Activated naive CD4-positive, alpha-beta T cell treated with anti-CD3 and anti-CD28 coated beads, Interleukin-2, amount 50 U/mL, for 24 hours (primary cell): ENCODE results near the gene ABCA7.

Source experiments
- H3K27ac Mint-ChIP-seq: one replicate; pipeline ENCODE4 v1.8.0; 2021; ENCODE audit warnings: mild to moderate bottlenecking, mixed read lengths
- H3K27me3 Mint-ChIP-seq: one replicate; pipeline ENCODE4 v1.8.0; 2021; ENCODE audit warnings: mixed read lengths
- H3K36me3 Mint-ChIP-seq: one replicate; pipeline ENCODE4 v1.8.0; 2021; ENCODE audit warnings: mixed read lengths
- H3K4me1 Mint-ChIP-seq: one replicate; pipeline ENCODE4 v1.8.0; 2021; ENCODE audit warnings: mixed read lengths
- H3K4me3 Mint-ChIP-seq: one replicate; pipeline ENCODE4 v1.8.0; 2021; ENCODE audit warnings: mild to moderate bottlenecking, mixed read lengths
- H3K9me3 Mint-ChIP-seq: one replicate; pipeline ENCODE4 v1.8.0; 2021; ENCODE audit warnings: mixed read lengths

The ABCA7 gene

DNA sequence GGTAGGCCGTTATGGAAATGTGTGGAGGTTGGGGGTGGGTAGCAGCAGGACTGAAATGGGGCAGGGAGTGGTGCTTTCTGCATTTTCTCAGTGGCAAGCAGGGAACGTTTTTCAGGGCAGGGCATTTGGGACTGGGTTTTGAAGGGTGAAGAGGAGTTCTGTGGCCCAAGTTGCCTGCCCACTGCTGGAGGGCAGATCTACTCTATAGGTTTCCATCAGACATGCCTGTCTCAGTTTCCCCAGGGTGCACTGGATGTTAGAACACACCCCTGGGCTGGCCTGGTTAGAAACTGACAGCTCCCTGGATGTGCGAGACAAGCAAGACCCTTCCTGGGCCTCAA lies 40.6 kb upstream of the ABCA7 start:
- Mint-ChIP-seq H3K27ac (peak overlapping the region; percentile 41), H3K4me1 (peaks cover 14% of the 10 kb centered on the region), H3K36me3 (no peaks in the 10 kb centered on the region), H3K27me3 (peaks cover 18% of the 10 kb centered on the region), H3K9me3 (no peaks in the 10 kb centered on the region), H3K4me3 (peak overlapping the region; percentile 47)

- H3K27ac Mint-ChIP-seq = no peak within 1 kb of the TSS
Observed at GRCh38 chr19:1000095-1000494, 39.8 kb upstream of the ABCA7 start, which contains the start of gene GRIN3B. Gene GRIN3B, plus strand, starts transcription at chr19:1000419. Its CDS starts 19 bp downstream, at chr19:1000438.

DNA sequence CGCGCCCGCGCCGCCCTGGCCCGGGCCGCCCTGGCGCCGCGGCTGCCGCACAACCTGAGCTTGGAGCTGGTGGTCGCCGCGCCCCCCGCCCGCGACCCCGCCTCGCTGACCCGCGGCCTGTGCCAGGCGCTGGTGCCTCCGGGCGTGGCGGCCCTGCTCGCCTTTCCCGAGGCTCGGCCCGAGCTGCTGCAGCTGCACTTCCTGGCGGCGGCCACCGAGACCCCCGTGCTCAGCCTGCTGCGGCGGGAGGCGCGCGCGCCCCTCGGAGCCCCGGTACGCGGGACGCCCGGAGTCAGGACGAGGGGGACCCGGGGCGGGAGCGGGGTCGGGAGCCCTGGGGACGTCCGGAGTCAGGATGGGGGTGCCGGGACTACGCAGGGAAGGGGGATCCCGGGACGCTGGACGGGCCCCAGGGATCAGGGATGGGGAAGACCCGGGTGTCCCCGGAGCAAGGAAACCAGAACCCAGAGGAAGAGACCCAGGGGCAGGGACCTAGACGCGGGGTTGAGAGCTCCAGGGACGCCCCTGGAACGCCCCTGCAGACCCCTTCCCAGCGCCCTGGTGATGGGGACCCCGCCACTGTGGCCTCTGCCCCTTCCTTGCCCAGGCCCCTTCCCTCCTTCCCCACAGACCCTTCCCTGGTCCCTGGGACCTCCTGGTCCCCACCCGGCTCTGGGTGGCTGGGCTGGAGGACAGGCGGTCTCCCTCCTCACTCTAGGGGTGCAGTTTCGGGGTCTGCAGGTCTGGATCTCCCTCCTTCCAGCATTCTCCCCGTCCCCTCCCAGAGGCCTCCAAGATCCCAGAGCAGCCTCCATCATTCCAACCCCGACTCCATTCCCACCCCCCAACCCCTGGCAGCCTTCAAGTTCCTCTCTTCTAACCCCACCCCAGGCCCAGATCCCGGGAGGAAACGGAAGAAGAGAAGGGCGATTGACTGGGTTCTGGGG lies 39.0 kb upstream of the ABCA7 start:
- Mint-ChIP-seq H3K4me1 (peaks cover 14% of the 10 kb centered on the region), H3K27ac (no peak overlapping the region), H3K36me3 (no peaks in the 10 kb centered on the region), H3K27me3 (peaks cover 18% of the 10 kb centered on the region), H3K9me3 (no peaks in the 10 kb centered on the region), H3K4me3 (peak overlapping the region; percentile 15)

More at GRCh38 chr19:1000095-1000494, 39.8 kb upstream of the ABCA7 start, which contains the start of gene GRIN3B:
- Mint-ChIP-seq H3K36me3 (no peaks in the 10 kb centered on the region), H3K27me3 (peaks cover 18% of the 10 kb centered on the region), H3K4me3 (peak within 1 kb of the TSS; percentile 47), H3K4me1 (peaks cover 14% of the 10 kb centered on the region), H3K9me3 (no peaks in the 10 kb centered on the region)

DNA sequence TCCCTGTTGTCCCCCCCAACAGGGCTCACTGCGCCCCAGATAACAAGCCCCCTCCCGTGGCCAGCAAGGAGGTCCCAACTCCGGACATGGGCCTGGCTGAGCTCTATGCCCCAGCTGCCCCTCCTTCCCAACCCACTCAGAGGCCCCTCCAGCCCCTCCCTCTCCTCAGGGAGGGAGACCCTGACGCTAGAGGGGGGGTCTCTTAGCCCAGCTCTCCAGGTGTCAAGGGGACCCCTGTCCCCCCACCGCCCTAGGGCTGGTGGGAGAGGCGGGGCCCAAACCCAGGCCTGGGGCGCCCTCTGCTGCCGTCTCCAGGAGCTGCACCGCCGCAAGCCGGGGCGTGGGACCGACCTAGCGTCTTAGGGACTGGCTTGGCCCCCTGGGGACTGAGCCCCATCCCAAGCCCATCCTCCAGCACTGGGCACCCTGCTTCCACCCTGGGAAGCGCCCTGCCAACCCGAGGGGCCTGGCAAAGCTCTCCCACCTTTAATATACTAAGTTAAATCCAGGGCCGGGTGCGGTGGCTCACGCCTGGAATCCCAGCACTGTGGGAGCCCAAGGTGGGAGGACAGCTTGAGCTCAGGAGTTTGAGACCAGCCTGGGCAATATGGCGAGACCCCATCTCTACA lies 38.3 kb upstream of the ABCA7 start:
- H3K27ac Mint-ChIP-seq = no peak overlapping the region
- H3K4me1 Mint-ChIP-seq = peaks cover 8% of the 10 kb centered on the region
- peaks cover 18% of the 10 kb centered on the region for H3K27me3 Mint-ChIP-seq
- no peaks in the 10 kb centered on the region for H3K36me3 Mint-ChIP-seq
- no peaks in the 10 kb centered on the region for H3K9me3 Mint-ChIP-seq
- no peak overlapping the region for H3K4me3 Mint-ChIP-seq

- H3K4me3 Mint-ChIP-seq = no peak overlapping the region
- peaks cover 18% of the 10 kb centered on the region for H3K27me3 Mint-ChIP-seq
- H3K4me1 Mint-ChIP-seq = peaks cover 4% of the 10 kb centered on the region
- H3K27ac Mint-ChIP-seq = peak overlapping the region; percentile 9
- H3K36me3 Mint-ChIP-seq = no peaks in the 10 kb centered on the region
- no peaks in the 10 kb centered on the region for H3K9me3 Mint-ChIP-seq
Observed at GRCh38 chr19:1002600-1002999, 37.3 kb upstream of the ABCA7 start.

- Mint-ChIP-seq H3K36me3 (no peaks in the 10 kb centered on the region), H3K4me3 (no peak overlapping the region), H3K27ac (no peak overlapping the region), H3K4me1 (no peaks in the 10 kb centered on the region), H3K27me3 (peaks cover 13% of the 10 kb centered on the region), H3K9me3 (no peaks in the 10 kb centered on the region)
Observed at GRCh38 chr19:1003283-1003682, 36.6 kb upstream of the ABCA7 start.

GRCh38 chr19:1004204-1004802 lies 35.6 kb upstream of the ABCA7 start:
- H3K4me3 Mint-ChIP-seq = no peak overlapping the region
- H3K27ac Mint-ChIP-seq = no peak overlapping the region
- no peaks in the 10 kb centered on the region for H3K9me3 Mint-ChIP-seq
- peaks cover 7% of the 10 kb centered on the region for H3K27me3 Mint-ChIP-seq
- H3K4me1 Mint-ChIP-seq = no peaks in the 10 kb centered on the region
- H3K36me3 Mint-ChIP-seq = no peaks in the 10 kb centered on the region

GRCh38 chr19:1004803-1005664 lies 34.9 kb upstream of the ABCA7 start:
- Mint-ChIP-seq H3K27ac (no peak overlapping the region), H3K9me3 (no peaks in the 10 kb centered on the region), H3K36me3 (no peaks in the 10 kb centered on the region), H3K4me3 (no peak overlapping the region), H3K4me1 (no peaks in the 10 kb centered on the region), H3K27me3 (peaks cover 5% of the 10 kb centered on the region)

- H3K27ac Mint-ChIP-seq = no peak overlapping the region
Observed at GRCh38 chr19:1006711-1007398, 33.1 kb upstream of the ABCA7 start.

DNA sequence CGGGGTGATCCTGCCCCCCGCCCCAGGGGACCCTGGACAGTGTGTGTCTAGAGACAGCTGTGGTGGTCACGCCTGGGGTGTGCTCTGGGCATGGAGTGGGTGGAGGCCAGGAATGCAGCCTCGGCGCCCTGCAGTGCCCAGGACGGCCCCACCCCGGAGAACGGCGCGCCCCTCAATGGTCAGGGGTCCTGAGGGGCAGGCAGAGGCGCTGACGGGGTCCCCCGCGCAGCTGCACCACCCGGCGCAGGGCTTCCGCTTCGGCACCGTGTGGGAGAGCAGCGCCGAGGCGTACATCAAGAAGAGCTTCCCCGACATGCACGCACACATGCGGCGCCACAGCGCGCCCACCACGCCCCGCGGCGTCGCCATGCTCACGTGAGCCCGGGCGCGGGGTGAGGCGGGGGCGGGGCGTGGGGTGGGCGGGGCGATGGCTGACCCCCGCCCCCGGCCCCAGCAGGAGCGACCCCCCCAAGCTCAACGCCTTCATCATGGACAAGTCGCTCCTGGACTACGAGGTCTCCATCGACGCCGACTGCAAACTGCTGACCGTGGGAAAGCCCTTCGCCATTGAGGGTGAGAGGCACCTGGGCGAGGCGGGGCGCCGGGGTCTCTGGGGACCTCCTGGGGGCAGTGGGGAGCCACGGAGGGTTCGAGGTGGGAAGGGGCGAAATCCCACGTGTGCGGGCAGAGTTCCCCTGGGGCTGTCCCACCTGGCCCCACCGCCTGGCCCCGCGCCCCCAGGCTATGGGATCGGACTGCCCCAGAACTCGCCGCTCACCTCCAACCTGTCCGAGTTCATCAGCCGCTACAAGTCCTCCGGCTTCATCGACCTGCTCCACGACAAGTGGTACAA lies 32.3 kb upstream of the ABCA7 start:
- Mint-ChIP-seq H3K9me3 (no peaks in the 10 kb centered on the region), H3K4me3 (no peak overlapping the region), H3K27me3 (peaks cover 1% of the 10 kb centered on the region), H3K4me1 (no peaks in the 10 kb centered on the region), H3K36me3 (no peaks in the 10 kb centered on the region), H3K27ac (no peak overlapping the region)

More at GRCh38 chr19:1006711-1007398, 33.1 kb upstream of the ABCA7 start:
- H3K36me3 Mint-ChIP-seq = no peaks in the 10 kb centered on the region
- no peaks in the 10 kb centered on the region for H3K9me3 Mint-ChIP-seq
- H3K4me3 Mint-ChIP-seq = no peak overlapping the region
- peaks cover 3% of the 10 kb centered on the region for H3K27me3 Mint-ChIP-seq
- H3K4me1 Mint-ChIP-seq = no peaks in the 10 kb centered on the region

DNA sequence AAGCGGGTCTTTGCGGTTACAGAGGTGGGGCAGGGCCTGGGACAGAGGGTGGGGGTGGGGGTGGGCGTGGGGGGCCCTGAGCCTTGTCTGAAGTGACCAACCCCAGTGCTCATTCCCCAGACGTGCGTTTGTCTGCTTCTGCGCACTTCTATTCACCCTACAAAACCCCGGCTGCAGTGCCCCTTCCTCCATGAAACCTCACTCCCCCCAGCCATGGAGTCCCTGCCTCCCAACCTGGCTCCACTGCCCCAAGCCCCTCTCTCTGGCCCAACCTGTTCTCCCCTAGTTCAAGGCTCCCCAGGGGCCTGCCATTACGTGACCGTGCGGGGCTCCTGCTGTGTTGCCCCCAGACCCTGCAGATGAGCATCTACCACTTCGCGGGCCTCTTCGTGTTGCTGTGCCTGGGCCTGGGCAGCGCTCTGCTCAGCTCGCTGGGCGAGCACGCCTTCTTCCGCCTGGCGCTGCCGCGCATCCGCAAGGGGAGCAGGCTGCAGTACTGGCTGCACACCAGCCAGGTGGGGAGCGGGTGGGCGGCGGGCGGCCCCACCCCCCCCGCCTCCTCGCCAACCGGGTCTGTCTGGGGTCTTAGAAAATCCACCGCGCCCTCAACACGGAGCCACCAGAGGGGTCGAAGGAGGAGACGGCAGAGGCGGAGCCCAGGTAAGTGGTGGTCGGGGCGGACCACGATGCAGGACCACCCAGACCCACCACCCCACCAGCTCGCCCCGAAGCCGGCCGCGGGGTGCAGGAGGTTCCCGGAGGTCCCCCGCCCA lies 31.5 kb upstream of the ABCA7 start:
- no peak overlapping the region for H3K27ac Mint-ChIP-seq
- H3K9me3 Mint-ChIP-seq = no peaks in the 10 kb centered on the region
- H3K4me3 Mint-ChIP-seq = no peak overlapping the region
- H3K4me1 Mint-ChIP-seq = no peaks in the 10 kb centered on the region
- no peaks in the 10 kb centered on the region for H3K36me3 Mint-ChIP-seq
- no peaks in the 10 kb centered on the region for H3K27me3 Mint-ChIP-seq

DNA sequence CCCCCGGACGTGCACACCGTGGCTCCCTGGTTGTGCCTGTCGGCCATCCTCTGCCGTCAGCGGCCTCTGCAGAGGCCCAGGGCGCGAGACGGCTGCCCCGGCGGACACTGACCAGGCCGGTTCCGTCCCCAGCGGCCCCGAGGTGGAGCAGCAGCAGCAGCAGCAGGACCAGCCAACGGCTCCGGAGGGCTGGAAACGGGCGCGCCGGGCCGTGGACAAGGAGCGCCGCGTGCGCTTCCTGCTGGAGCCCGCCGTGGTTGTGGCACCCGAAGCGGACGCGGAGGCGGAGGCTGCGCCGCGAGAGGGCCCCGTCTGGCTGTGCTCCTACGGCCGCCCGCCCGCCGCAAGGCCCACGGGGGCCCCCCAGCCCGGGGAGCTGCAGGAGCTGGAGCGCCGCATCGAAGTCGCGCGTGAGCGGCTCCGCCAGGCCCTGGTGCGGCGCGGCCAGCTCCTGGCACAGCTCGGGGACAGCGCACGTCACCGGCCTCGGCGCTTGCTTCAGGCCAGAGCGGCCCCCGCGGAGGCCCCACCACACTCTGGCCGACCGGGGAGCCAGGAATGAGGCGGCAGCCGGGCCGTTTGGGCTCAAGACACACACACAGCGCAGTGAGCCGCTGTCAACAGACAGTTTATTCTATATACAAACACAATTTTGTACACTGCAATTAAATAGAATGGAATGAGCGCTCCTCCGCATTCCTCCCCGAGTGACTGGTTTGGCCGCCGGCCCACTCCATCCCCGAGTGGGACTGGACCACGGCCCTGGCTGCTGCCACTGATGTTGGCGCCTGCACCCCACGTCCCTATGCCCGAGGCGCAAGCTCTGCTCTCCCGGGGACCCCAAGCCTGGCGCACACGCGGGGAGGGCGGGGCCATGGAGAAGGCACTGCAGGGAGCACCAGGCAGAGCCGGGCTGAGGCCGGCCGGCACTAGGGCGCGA lies 30.6 kb upstream of the ABCA7 start:
- Mint-ChIP-seq H3K9me3 (no peaks in the 10 kb centered on the region), H3K4me1 (no peaks in the 10 kb centered on the region), H3K4me3 (no peak overlapping the region), H3K27ac (no peak overlapping the region), H3K27me3 (no peaks in the 10 kb centered on the region), H3K36me3 (no peaks in the 10 kb centered on the region)
